Measurements from ENCODE around the gene OR11H7. TPM values are rescaled to one million over a fixed set of nuclear protein-coding genes. Genes with fewer than 3 reads are reported as not detected.

Gene OR11H7
- total RNA-seq, result not detected in 2 replicates

DNA sequence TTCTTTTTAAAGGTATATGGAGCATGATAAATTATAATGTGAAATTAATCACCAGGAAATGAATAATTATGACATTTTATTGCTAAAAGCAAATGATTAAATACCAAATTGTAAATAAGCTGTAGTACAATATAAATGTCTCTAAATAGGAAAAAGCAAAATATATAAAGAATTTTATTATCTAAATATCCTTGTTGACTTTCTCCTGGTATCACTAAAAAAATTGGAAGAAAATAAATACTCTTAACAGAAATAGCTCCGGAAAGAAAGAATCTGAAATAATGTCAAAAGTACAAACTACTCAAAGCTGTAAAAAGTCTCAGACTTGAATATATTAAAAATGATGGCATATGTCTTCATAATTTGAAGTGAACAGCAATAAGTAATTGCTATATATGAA lies at the start of gene OR11H7:
Gene OR11H7 (plus strand): TSS at position 301 of the 400 bp plus-strand sequence.

DNA sequence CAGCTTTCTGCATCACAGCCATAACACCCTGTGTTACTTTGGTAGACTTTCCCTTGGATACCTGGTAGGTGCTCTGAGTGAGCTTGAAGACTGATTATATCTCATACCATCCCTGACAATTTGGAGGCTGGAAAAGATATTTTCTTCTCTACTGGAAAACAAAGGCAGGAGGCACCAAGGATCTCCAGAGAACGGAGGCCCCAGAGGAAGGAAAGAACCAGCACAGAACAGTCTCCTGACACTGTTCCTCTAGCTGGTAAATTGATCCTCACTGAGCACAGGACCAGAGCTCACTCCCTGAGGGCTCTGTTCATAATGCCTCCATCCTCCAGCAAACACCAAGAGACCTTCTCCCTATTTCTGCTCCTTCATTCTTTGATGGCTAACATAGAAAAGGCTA lies 38.2 kb upstream of the OR11H7 start, which contains the start of gene OR11G2:
Gene OR11G2 (plus strand): TSS at position 301 of the 400 bp plus-strand sequence. CDS start 6,542 bp downstream, outside the sequence.

DNA sequence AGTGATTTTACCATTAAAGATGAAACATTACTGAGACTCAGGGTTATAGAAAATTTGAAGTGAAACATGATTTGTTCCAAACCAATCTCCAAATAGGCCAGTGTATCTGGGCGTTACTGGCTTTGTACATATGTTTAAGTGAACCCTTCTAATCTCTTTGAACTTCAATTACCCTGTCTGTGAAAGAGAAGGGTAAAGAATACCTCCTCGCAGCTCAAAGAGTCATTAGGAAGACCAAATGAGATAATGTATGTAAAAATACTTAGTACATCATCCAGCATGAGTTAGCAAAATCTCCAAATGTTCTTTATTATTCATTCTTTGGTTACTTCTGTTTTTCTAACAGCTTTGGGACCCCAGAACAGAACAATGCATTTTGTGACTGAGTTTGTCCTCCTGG lies 5.4 kb upstream of the OR11H7 start, which contains the start of gene OR11H6:
Gene OR11H6 (plus strand): TSS at position 301 of the 400 bp plus-strand sequence. CDS start 0 bp downstream, at position 301.

Other genes starting within 250 kb of the OR11H7 start
- gene OR4Q2, start 226.8 kb upstream of the OR11H7 start, total RNA-seq, result not detected in 2 replicates
- not detected in 2 replicates for gene OR4K14, start 209.7 kb upstream of the OR11H7 start, total RNA-seq
- not detected in 2 replicates for gene OR4K13, start 192.9 kb upstream of the OR11H7 start, total RNA-seq
- not detected in 2 replicates for gene OR4L1, start 168.9 kb upstream of the OR11H7 start, total RNA-seq
- not detected in 2 replicates for gene OR4K17, start 118.2 kb upstream of the OR11H7 start, total RNA-seq
- gene OR4N5, start 90.2 kb upstream of the OR11H7 start, total RNA-seq, result not detected in 2 replicates
- gene OR11G2, start 38.1 kb upstream of the OR11H7 start, total RNA-seq, result not detected in 2 replicates
- gene OR11H6, start 5.3 kb upstream of the OR11H7 start, total RNA-seq, result not detected in 2 replicates
- gene OR11H4, start 10.3 kb downstream of the OR11H7 start, total RNA-seq, result under 0.01 TPM in 1 of 2 replicates, not detected in the other
- gene TTC5, start 77.0 kb downstream of the OR11H7 start, total RNA-seq, result 11.1 and 11.5 TPM in 2 replicates
- gene CCNB1IP1, start 104.3 kb downstream of the OR11H7 start, total RNA-seq, result 110 and 144 TPM in 2 replicates
- gene PARP2, start 114.7 kb downstream of the OR11H7 start, total RNA-seq, result 2.6 and 4.1 TPM in 2 replicates
- gene TEP1, start 184.5 kb downstream of the OR11H7 start, total RNA-seq, result 15.6 and 17.6 TPM in 2 replicates
- not detected in 2 replicates for gene KLHL33, start 207.2 kb downstream of the OR11H7 start, total RNA-seq
- 16.2 and 19.3 TPM in 2 replicates for gene OSGEP, start 225.8 kb downstream of the OR11H7 start, total RNA-seq
- 43.4 and 45.2 TPM in 2 replicates for gene APEX1, start 226.2 kb downstream of the OR11H7 start, total RNA-seq
- 16.4 and 23.4 TPM in 2 replicates for gene PIP4P1, start 232.5 kb downstream of the OR11H7 start, total RNA-seq
- gene PNP, start 240.4 kb downstream of the OR11H7 start, total RNA-seq, result 95.3 and 110 TPM in 2 replicates

Data from tracheal epithelial cell (primary cell).